Smooth muscle cell (in vitro differentiated cells): ENCODE measurements around the gene USP17L18. TPM values are rescaled to one million over a fixed set of nuclear protein-coding genes. Genes with fewer than 3 reads are reported as not detected.

Experiments
- polyA plus RNA-seq: library from polyadenylated mRNA; unstranded; fragments of >200 nt; fragmentation: Nextera tagmentation; extraction: Ambion mirVana; gene quantifications from 2 replicates; pipeline ENCODE4 v1.2.1, GENCODE V29; 2016
- total RNA-seq: library from RNA; depleted of rRNA; stranded (reverse); fragments of >200 nt; gene quantifications from 2 replicates; pipeline ENCODE4 v1.2.3, GENCODE V29; 2014

The USP17L18 gene
- total and polyA plus RNA-seq, 2 experiments from 2014 or later = not detected

Other genes with a start within 250 kb of the USP17L18 start
- not detected in 2 replicates for gene FAM90A26, start 78.2 kb upstream of the USP17L18 start, total RNA-seq
- gene FAM90A26, start 78.2 kb upstream of the USP17L18 start, polyA plus RNA-seq = not detected in 2 replicates
- not detected in 2 replicates for gene USP17L10, start 38.0 kb upstream of the USP17L18 start, total RNA-seq
- gene USP17L10, start 38.0 kb upstream of the USP17L18 start, polyA plus RNA-seq = not detected in 2 replicates
- gene USP17L11, start 33.2 kb upstream of the USP17L18 start, total RNA-seq = not detected in 2 replicates
- not detected in 2 replicates for gene USP17L11, start 33.2 kb upstream of the USP17L18 start, polyA plus RNA-seq
- gene USP17L12, start 28.5 kb upstream of the USP17L18 start, total RNA-seq = not detected in 2 replicates
- not detected in 2 replicates for gene USP17L12, start 28.5 kb upstream of the USP17L18 start, polyA plus RNA-seq
- not detected in 2 replicates for gene USP17L13, start 23.7 kb upstream of the USP17L18 start, total RNA-seq
- gene USP17L13, start 23.7 kb upstream of the USP17L18 start, polyA plus RNA-seq = not detected in 2 replicates
- gene USP17L15, start 14.2 kb upstream of the USP17L18 start, total RNA-seq = not detected in 2 replicates
- gene USP17L15, start 14.2 kb upstream of the USP17L18 start, polyA plus RNA-seq = not detected in 2 replicates
- gene USP17L17, start 4.8 kb upstream of the USP17L18 start, total RNA-seq = not detected in 2 replicates
- gene USP17L17, start 4.8 kb upstream of the USP17L18 start, polyA plus RNA-seq = not detected in 2 replicates
- not detected in 2 replicates for gene USP17L19, start 4.7 kb downstream of the USP17L18 start, total RNA-seq
- gene USP17L19, start 4.7 kb downstream of the USP17L18 start, polyA plus RNA-seq = not detected in 2 replicates
- not detected in 2 replicates for gene USP17L20, start 9.5 kb downstream of the USP17L18 start, total RNA-seq
- not detected in 2 replicates for gene USP17L20, start 9.5 kb downstream of the USP17L18 start, polyA plus RNA-seq
- not detected in 2 replicates for gene USP17L21, start 14.2 kb downstream of the USP17L18 start, total RNA-seq
- not detected in 2 replicates for gene USP17L21, start 14.2 kb downstream of the USP17L18 start, polyA plus RNA-seq
- gene USP17L22, start 19.0 kb downstream of the USP17L18 start, total RNA-seq = not detected in 2 replicates
- not detected in 2 replicates for gene USP17L22, start 19.0 kb downstream of the USP17L18 start, polyA plus RNA-seq
- gene USP17L24, start 76.5 kb downstream of the USP17L18 start, total RNA-seq = not detected in 2 replicates
- gene USP17L24, start 76.5 kb downstream of the USP17L18 start, polyA plus RNA-seq = not detected in 2 replicates
- not detected in 2 replicates for gene USP17L25, start 81.3 kb downstream of the USP17L18 start, total RNA-seq
- gene USP17L25, start 81.3 kb downstream of the USP17L18 start, polyA plus RNA-seq = not detected in 2 replicates
- not detected in 2 replicates for gene USP17L26, start 86.0 kb downstream of the USP17L18 start, total RNA-seq
- gene USP17L26, start 86.0 kb downstream of the USP17L18 start, polyA plus RNA-seq = not detected in 2 replicates
- not detected in 2 replicates for gene USP17L5, start 90.8 kb downstream of the USP17L18 start, total RNA-seq
- not detected in 2 replicates for gene USP17L5, start 90.8 kb downstream of the USP17L18 start, polyA plus RNA-seq
- not detected in 2 replicates for gene USP17L27, start 95.5 kb downstream of the USP17L18 start, total RNA-seq
- not detected in 2 replicates for gene USP17L27, start 95.5 kb downstream of the USP17L18 start, polyA plus RNA-seq
- not detected in 2 replicates for gene USP17L28, start 100.3 kb downstream of the USP17L18 start, total RNA-seq
- not detected in 2 replicates for gene USP17L28, start 100.3 kb downstream of the USP17L18 start, polyA plus RNA-seq
- not detected in 2 replicates for gene USP17L29, start 105.0 kb downstream of the USP17L18 start, total RNA-seq
- not detected in 2 replicates for gene USP17L29, start 105.0 kb downstream of the USP17L18 start, polyA plus RNA-seq
- gene USP17L30, start 114.5 kb downstream of the USP17L18 start, total RNA-seq = not detected in 2 replicates
- gene USP17L30, start 114.5 kb downstream of the USP17L18 start, polyA plus RNA-seq = not detected in 2 replicates
- not detected in 2 replicates for gene DEFB131A, start 195.8 kb downstream of the USP17L18 start, total RNA-seq
- gene DEFB131A, start 195.8 kb downstream of the USP17L18 start, polyA plus RNA-seq = not detected in 2 replicates